Adrenal gland (tissue), 19 donors: ENCODE measurements around the gene ANTKMT. TPM values are rescaled to one million over a fixed set of nuclear protein-coding genes. Genes with fewer than 3 reads are reported as not detected.
A peak's percentile ranks its signal among the peaks of the same experiment; 100 is the strongest.

Experiments used
- DNase-seq, 7 donors: peaks; one replicate each; pipeline ENCODE4 v3.0.0-alpha.2; 2019 to 2020
- H3K27ac ChIP-seq, 5 donors: fragments of 200-600 bp; sonication (generic) in 4 of 5; 1 replicate in 3 of 5; 2 replicates in 2 of 5; pipeline versions ENCODE4 v1.5.1 to v1.8.0; 2016 to 2020; ENCODE audit warnings: mild to moderate bottlenecking in 1 of 5
- H3K27me3 ChIP-seq: fragments of 200-600 bp; 2 replicates; pipeline ENCODE4 v1.8.0; 2021
- H3K36me3 ChIP-seq, 2 donors: fragments of 200-600 bp; replicated peaks in 1 of 2; 1 replicate in 1 of 2; 2 replicates in 1 of 2; pipeline versions ENCODE4 v1.5.1 to v1.8.0; 2018 to 2022
- H3K4me1 ChIP-seq, 2 donors: fragments of 200-600 bp; replicated peaks in 1 of 2; 1 replicate in 1 of 2; 2 replicates in 1 of 2; pipeline versions ENCODE4 v1.5.1 to v1.8.0; 2018 to 2021
- H3K4me3 ChIP-seq, 4 donors: fragments of 200-600 bp; sonication (generic) in 3 of 4; one replicate each; pipeline ENCODE4 v1.5.1; 2016 to 2018
- H3K9me3 ChIP-seq, 3 donors: fragments of 200-600 bp; sonication (generic) in 1 of 3; replicated peaks in 1 of 3; 1 replicate in 2 of 3; 2 replicates in 1 of 3; pipeline versions ENCODE4 v1.5.1 to v1.8.0; 2016 to 2021
- CTCF ChIP-seq, 6 experiments: fragments of 450-650 bp in 4 of 6; fragments of 200-600 bp in 2 of 6; sonication (generic) in 1 of 6; IDR thresholded peaks; 1 replicate in 5 of 6; 2 replicates in 1 of 6; pipeline versions ENCODE4 v1.5.1 to v1.8.0; 2016 to 2021; ENCODE audit warnings: antibody characterized with exemption in 6 of 6, mild to moderate bottlenecking in 2 of 6, moderate library complexity in 1 of 6
- POLR2A ChIP-seq, 2 donors: fragments of 450-650 bp; IDR thresholded peaks; one replicate each; pipeline ENCODE4 v1.6.1; 2017; ENCODE audit warnings: antibody characterized with exemption in 2 of 2, mild to moderate bottlenecking in 2 of 2, moderate library complexity in 1 of 2
- WGBS, 4 donors: extraction: QIAGEN DNeasy Blood & Tissue Kit in 2 of 4; methylation state at CpG; one replicate each; pipeline versions ENCODE4 v1.1.5 to v1.1.7; 2013 to 2017; 5-methylcytosine and 5-hydroxymethylcytosine counted together
- intact Hi-C, 2 donors: fragments of 100-400 bp; cut with DNase I; formaldehyde crosslinking; loops; one replicate each; pipeline versions ENCODE4 v1.14.1 to v1.15.0; 2022 to 2023
- long read RNA-seq, 10 donors: library from polyadenylated mRNA in 3 of 10; unstranded in 2 of 10; stranded (forward) in 1 of 10; transcript quantifications; one replicate each; pipeline ENCODE4 v2.0.0 and lab custom pipeline, GENCODE V29; 2021 to 2026
- polyA plus RNA-seq, 3 donors: library from polyadenylated mRNA; stranded (reverse); fragments of 200-250 nt in 2 of 3; fragments of 350-450 nt in 1 of 3; fragmentation: Illumina TruSeq in 1 of 3; extraction: RNeasy Lipid Tissue Mini Kit (QIAGEN cat#74804) in 1 of 3; gene quantifications; one replicate each; pipeline ENCODE4 v1.2.3, GENCODE V29; 2013 to 2014
- total RNA-seq, 9 donors: library from RNA; depleted of rRNA in 4 of 9; stranded (reverse); fragments of >200 nt in 4 of 9; fragments of 120-200 nt in 1 of 9; fragmentation: NEBNext Ultra II Directional in 1 of 9; extraction: Animal tissue kit (Norgen Biotek cat#: 25700) in 1 of 9; gene quantifications; one replicate each; pipeline versions ENCODE4 v1.1.0 to v1.2.4, GENCODE V29; 2013 to 2023
- donor health status: healthy with polysubstance abuse.
- donor health status: Bipolar disorder and iron deficiency.
- donor health status: DM: yes; HTN: yes; CAD: no.
- donor health status: DM: no; HTN: no; CAD: no.
- donor health status: DM: no; HTN: no; CAD: no.
- donor health status: DM: yes; HTN: yes; CAD: no.

ANTKMT gene
- total RNA-seq (100 to 1,000 TPM in 1 of 9 donors, 10 to 100 TPM in 8; 36.8 to 127 (median 61.4) TPM), polyA plus RNA-seq (100 to 1,000 TPM in 2 of 3 donors, under 1 TPM in 1; 0.48 to 124 (median 104) TPM)
- long read RNA-seq, donor 1, transcript FAM173A-207 (5 exons, 1,052 nt): major isoform, 14 of 22 reads
- long read RNA-seq, donor 1, partial matches to known transcripts: 0 of 22 reads
- long read RNA-seq, donor 1, other reads (novel, unspliced or antisense): 0 of 22 reads
- long read RNA-seq, donor 2, transcript FAM173A-201 (4 exons, 806 nt): minor isoform, 5 of 19 reads
- long read RNA-seq, donor 2, transcript FAM173A-207 (5 exons, 1,052 nt): major isoform, 11 of 19 reads
- long read RNA-seq, donor 2, partial matches to known transcripts: 0 of 19 reads
- long read RNA-seq, donor 2, other reads (novel, unspliced or antisense): 0 of 19 reads
- long read RNA-seq, donor 3, transcript FAM173A-207 (5 exons, 1,052 nt): major isoform, 13 of 21 reads
- long read RNA-seq, donor 3, partial matches to known transcripts: 0 of 21 reads
- long read RNA-seq, donor 3, other reads (novel, unspliced or antisense): 0 of 21 reads
- long read RNA-seq, donor 4, transcript FAM173A-207 (5 exons, 1,052 nt): major isoform, 7 of 13 reads
- long read RNA-seq, donor 4, partial matches to known transcripts: 0 of 13 reads
- long read RNA-seq, donor 4, other reads (novel, unspliced or antisense): 1 of 13 reads
- long read RNA-seq, donor 5, transcript FAM173A-207 (5 exons, 1,052 nt): major isoform, 42 of 61 reads
- long read RNA-seq, donor 5, partial matches to known transcripts: 5 of 61 reads
- long read RNA-seq, donor 5, other reads (novel, unspliced or antisense): 6 of 61 reads
- long read RNA-seq, donor 6, partial matches to known transcripts: 2 of 7 reads
- long read RNA-seq, donor 6, other reads (novel, unspliced or antisense): 0 of 7 reads
- long read RNA-seq, donor 7, transcript FAM173A-207 (5 exons, 1,052 nt): major isoform, 15 of 17 reads
- long read RNA-seq, donor 7, partial matches to known transcripts: 0 of 17 reads
- long read RNA-seq, donor 7, other reads (novel, unspliced or antisense): 0 of 17 reads
- long read RNA-seq, donor 8, transcript FAM173A-207 (5 exons, 1,052 nt): major isoform, 14 of 27 reads
- long read RNA-seq, donor 8, partial matches to known transcripts: 0 of 27 reads
- long read RNA-seq, donor 8, other reads (novel, unspliced or antisense): 0 of 27 reads
- long read RNA-seq, donor 9, transcript FAM173A-207 (5 exons, 1,052 nt): major isoform, 6 of 9 reads
- long read RNA-seq, donor 9, partial matches to known transcripts: 0 of 9 reads
- long read RNA-seq, donor 9, other reads (novel, unspliced or antisense): 0 of 9 reads
- long read RNA-seq, donor 10, transcript FAM173A-207 (5 exons, 1,052 nt): major isoform, 10 of 12 reads
- long read RNA-seq, donor 10, partial matches to known transcripts: 0 of 12 reads
- long read RNA-seq, donor 10, other reads (novel, unspliced or antisense): 0 of 12 reads

- H3K27me3 ChIP-seq: no peaks in the 10 kb centered on the region
- TF ChIP-seq CTCF (IDR thresholded peaks at IDR 0.05): peak in 3 of 6 experiments; percentile 9 to 19 (median 11)
- peak; percentile 84 to 89 for TF ChIP-seq POLR2A (IDR thresholded peaks at IDR 0.05)
- no peaks in the 10 kb centered on the region for H3K9me3 ChIP-seq
- H3K27ac ChIP-seq: peak within 1 kb of the TSS; percentile 82 to 95 (median 90)
- 6 to 7% (median 7%) methylated on average over 21 to 106 of the region's 106 CpGs; no CpG with 5 or more reads in 1 of the 4 donors for WGBS, 4 donors
- peak; percentile 84 to 91 (median 86) for DNase-seq
- intact Hi-C loops: no loop called here
- no peaks in the 10 kb centered on the region for H3K36me3 ChIP-seq
- peaks cover 17 to 25% of the 10 kb centered on the region in 2 donors for H3K4me1 ChIP-seq
- H3K4me3 ChIP-seq: peak within 1 kb of the TSS; percentile 35 to 88 (median 62)
These were observed at the start of gene ANTKMT for GRCh38 chr16:720990-721764. Gene ANTKMT (plus strand): TSS chr16:721146. CDS start chr16:721275, 129 bp downstream.

GRCh38 chr16:671353-672131 is 49.4 kb upstream of the ANTKMT start:
- 85% methylated on average over 9 to 40 of the region's 40 CpGs; no CpG with 5 or more reads in 1 of the 4 donors for WGBS, 4 donors
- TF ChIP-seq CTCF (IDR thresholded peaks at IDR 0.05): no peak
- TF ChIP-seq POLR2A (IDR thresholded peaks at IDR 0.05): no peak
- intact Hi-C loops: no loop called here
- H3K36me3 ChIP-seq: peaks cover 0 to 44% of the 10 kb centered on the region in 2 donors
- H3K4me3 ChIP-seq: no peak overlapping the region
- no peaks in the 10 kb centered on the region for H3K27me3 ChIP-seq
- DNase-seq: no peak
- no peak overlapping the region for H3K27ac ChIP-seq
- H3K9me3 ChIP-seq: no peaks in the 10 kb centered on the region
- H3K4me1 ChIP-seq: peaks cover 23 to 31% of the 10 kb centered on the region in 2 donors

GRCh38 chr16:672371-672770 is 48.6 kb upstream of the ANTKMT start:
- DNase-seq: no peak
- TF ChIP-seq CTCF (IDR thresholded peaks at IDR 0.05) (no peak), POLR2A (IDR thresholded peaks at IDR 0.05) (no peak)
- Histone ChIP-seq H3K9me3 (no peaks in the 10 kb centered on the region), H3K27me3 (no peaks in the 10 kb centered on the region), H3K4me1 (peaks cover 23 to 28% of the 10 kb centered on the region in 2 donors), H3K36me3 (peaks cover 0 to 44% of the 10 kb centered on the region in 2 donors), H3K27ac (no peak overlapping the region), H3K4me3 (no peak overlapping the region)
- intact Hi-C loops: no loop called here
- 94 to 96% (median 96%) methylated on average over 8 to 19 of the region's 19 CpGs; no CpG with 5 or more reads in 1 of the 4 donors for WGBS, 4 donors
